H1 (cell line): ENCODE data around the gene CKAP2L. TPM values are rescaled to one million over a fixed set of nuclear protein-coding genes. Genes with fewer than 3 reads are reported as not detected.

Experiments
- ATF3 ChIP-seq: IDR thresholded peaks from 2 replicates; pipeline ENCODE4 v1.6.1; 2011; ENCODE audit warnings: low read depth, mild to moderate bottlenecking, low read length; ENCODE audit not compliant: insufficient read depth
- BACH1 ChIP-seq: IDR thresholded peaks from 2 replicates; pipeline ENCODE4 v1.6.1; 2012; ENCODE audit warnings: low read length, improper control_type of control experiment
- CTBP2 ChIP-seq: IDR thresholded peaks from 2 replicates; pipeline ENCODE4 v1.7.0; 2011; ENCODE audit warnings: borderline replicate concordance, mild to moderate bottlenecking, moderate library complexity, mixed read lengths, low read length; ENCODE audit not compliant: insufficient read depth, insufficient read length
- JUND ChIP-seq: IDR thresholded peaks from 2 replicates; pipeline ENCODE4 v1.6.1; 2011; ENCODE audit warnings: mild to moderate bottlenecking, improper control_type of control experiment, low read length
- KDM5A ChIP-seq: fragments of 200-600 bp; IDR thresholded peaks from 2 replicates; pipeline ENCODE4 v1.7.1; 2012; ENCODE audit warnings: mild to moderate bottlenecking, low read length, inconsistent platforms, mixed read lengths
- SP4 ChIP-seq: IDR thresholded peaks from 2 replicates; pipeline ENCODE4 v1.6.1; 2012; ENCODE audit warnings: low read length, inconsistent platforms
- TEAD4 ChIP-seq: IDR thresholded peaks from 2 replicates; pipeline ENCODE4 v1.6.1; 2012; ENCODE audit warnings: low read depth, low read length, inconsistent platforms, mixed read lengths
- polyA plus RNA-seq, 7 experiments: library from polyadenylated mRNA; depleted of rRNA in 3 of 7; stranded (reverse) in 5 of 7; unstranded in 2 of 7; fragments of >200 nt in 5 of 7; fragments of 200-250 nt in 2 of 7; gene quantifications; 1 replicate in 5 of 7; 2 replicates in 1 of 7; 4 replicates in 1 of 7; pipeline versions ENCODE4 v1.2.1 to v1.2.3, GENCODE V29; 2011 to 2013; ENCODE audit warnings: missing spikeins in 2 of 7, mixed read lengths in 2 of 7
- total RNA-seq: library from RNA; stranded (reverse); fragmentation: NEBNext Ultra II Directional; extraction: Animal tissue kit (Norgen Biotek cat#: 25700); gene quantifications from 2 replicates; pipeline ENCODE4 v1.2.1, GENCODE V29; 2021

The CKAP2L gene
- total and polyA plus RNA-seq, 2 of the 8 experiments (the other 6 are each of a cell fraction or from before 2014, with no cell fraction given): 2.5 to 20.7 TPM

- TF ChIP-seq CTBP2: no peak
- TF ChIP-seq TEAD4: no peak
- TF ChIP-seq JUND: no peak
- no peak for TF ChIP-seq ATF3
- TF ChIP-seq BACH1: no peak
- TF ChIP-seq KDM5A: no peak
- no peak for TF ChIP-seq SP4
Measured at GRCh38 chr2:112787729-112788393, 23.5 kb upstream of the CKAP2L start (continued).
